Thymus (tissue), 11 donors: ENCODE data around the gene C1orf50. TPM values are rescaled to one million over a fixed set of nuclear protein-coding genes. Genes with fewer than 3 reads are reported as not detected.
A peak's percentile ranks its signal among the peaks of the same experiment; 100 is the strongest.

Experiments used
- DNase-seq, 9 donors: peaks; one replicate each; pipeline ENCODE4 v3.0.0-alpha.2; 2013; ENCODE audit warnings: low spot score in 9 of 9, low read depth in 6 of 9, missing footprints in 1 of 9
- H3K27ac ChIP-seq, 2 donors: one replicate each; pipeline ENCODE4 v1.5.1; 2013; ENCODE audit warnings: control low read depth in 1 of 2, low read depth in 1 of 2, low read length in 1 of 2, mild to moderate bottlenecking in 1 of 2, moderate library complexity in 1 of 2
- H3K27me3 ChIP-seq, 2 donors: one replicate each; pipeline ENCODE4 v1.5.1; 2013; ENCODE audit warnings: low read length in 1 of 2; ENCODE audit not compliant: control insufficient read depth in 2 of 2, insufficient read depth in 1 of 2
- H3K36me3 ChIP-seq, 2 donors: one replicate each; pipeline ENCODE4 v1.5.1; 2013; ENCODE audit warnings: low read length in 1 of 2, mild to moderate bottlenecking in 1 of 2, moderate library complexity in 1 of 2; ENCODE audit not compliant: control insufficient read depth in 2 of 2, insufficient read depth in 2 of 2
- H3K4me1 ChIP-seq, 2 donors: one replicate each; pipeline ENCODE4 v1.5.1; 2013; ENCODE audit warnings: low read length in 2 of 2; ENCODE audit not compliant: control insufficient read depth in 2 of 2, insufficient read depth in 2 of 2
- H3K4me3 ChIP-seq, 2 donors: one replicate each; pipeline ENCODE4 v1.5.1; 2013; ENCODE audit warnings: low read length in 2 of 2, control low read depth in 1 of 2, mild to moderate bottlenecking in 1 of 2
- H3K9me3 ChIP-seq, 2 donors: one replicate each; pipeline ENCODE4 v1.5.1; 2013; ENCODE audit warnings: low read length in 1 of 2, mild to moderate bottlenecking in 1 of 2; ENCODE audit not compliant: control insufficient read depth in 2 of 2, insufficient read depth in 1 of 2
- WGBS: extraction: QIAGEN DNeasy Blood & Tissue Kit; methylation state at CpG from one replicate; pipeline ENCODE4 v1.1.7; 2013; 5-methylcytosine and 5-hydroxymethylcytosine counted together
- polyA plus RNA-seq: library from polyadenylated mRNA; stranded (reverse); fragments of 200-250 nt; gene quantifications from one replicate; pipeline ENCODE4 v1.2.3, GENCODE V29; 2013
- total RNA-seq: library from RNA; stranded (reverse); fragments of 120-200 nt; gene quantifications from one replicate; pipeline ENCODE4 v1.2.4, GENCODE V29; 2013
- donor health status: healthy.

Gene C1orf50
- total and polyA plus RNA-seq, 2 donors = 4.0 TPM

GRCh38 chr1:42737257-42737656 is 29.8 kb upstream of the C1orf50 start:
- DNase-seq = peak in 2 of 9 donors; percentile 15 to 30
- no peak overlapping the region for H3K27ac ChIP-seq
- no peaks in the 10 kb centered on the region for H3K9me3 ChIP-seq
- H3K36me3 ChIP-seq = no peaks in the 10 kb centered on the region
- no peak overlapping the region for H3K4me3 ChIP-seq
- no peaks in the 10 kb centered on the region for H3K27me3 ChIP-seq
- 2% methylated on average over 5 of the region's 5 CpGs for WGBS
- H3K4me1 ChIP-seq = peaks cover 0 to 7% of the 10 kb centered on the region in 2 donors

- Histone ChIP-seq H3K27ac (no peak overlapping the region), H3K9me3 (no peaks in the 10 kb centered on the region), H3K27me3 (no peaks in the 10 kb centered on the region), H3K4me1 (peaks cover 0 to 14% of the 10 kb centered on the region in 2 donors), H3K36me3 (no peaks in the 10 kb centered on the region), H3K4me3 (no peak overlapping the region)
- WGBS = 97% methylated on average over 21 of the region's 21 CpGs
- no peak for DNase-seq
Measured at GRCh38 chr1:42737986-42738677, 28.9 kb upstream of the C1orf50 start.

DNA sequence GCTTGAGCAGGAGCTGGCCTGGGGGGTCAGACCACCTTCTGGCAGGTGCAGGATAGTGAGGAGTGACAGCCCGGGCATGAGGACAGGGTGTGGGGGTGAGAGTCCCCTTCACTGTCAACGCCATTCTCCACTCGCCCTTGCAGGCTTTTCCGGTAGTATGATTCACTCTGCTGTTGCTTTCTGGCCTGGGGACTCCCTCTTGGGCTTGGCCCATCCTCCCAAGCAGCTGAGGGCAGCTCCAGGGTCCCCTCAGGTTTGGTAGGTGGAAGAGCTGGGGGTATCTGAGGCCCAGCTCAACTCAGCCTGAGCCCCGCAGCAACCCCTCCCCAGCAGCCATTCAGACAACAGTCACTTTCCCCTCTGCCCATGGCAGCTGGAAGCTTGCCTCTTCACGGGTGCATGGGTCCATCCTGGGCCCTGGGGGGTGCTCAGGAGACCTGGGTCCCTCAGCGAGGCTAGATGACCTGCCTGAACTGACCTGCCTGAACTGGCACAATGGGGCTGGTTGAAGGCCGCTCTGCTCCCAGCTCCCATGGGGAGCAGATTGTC is 28.3 kb upstream of the C1orf50 start:
- H3K4me3 ChIP-seq = no peak overlapping the region
- WGBS = 96% methylated on average over 8 of the region's 8 CpGs
- H3K27ac ChIP-seq = no peak overlapping the region
- DNase-seq = no peak
- no peaks in the 10 kb centered on the region for H3K27me3 ChIP-seq
- no peaks in the 10 kb centered on the region for H3K36me3 ChIP-seq
- peaks cover 0 to 15% of the 10 kb centered on the region in 2 donors for H3K4me1 ChIP-seq
- H3K9me3 ChIP-seq = no peaks in the 10 kb centered on the region

GRCh38 chr1:42739753-42740700 is 27.0 kb upstream of the C1orf50 start, which contains the start of gene CLDN19:
Gene CLDN19, minus strand, starts transcription at chr1:42740236. Its CDS starts 173 bp downstream, at chr1:42740063.
- Histone ChIP-seq H3K4me3 (no peak within 1 kb of the TSS), H3K4me1 (peaks cover 0 to 15% of the 10 kb centered on the region in 2 donors), H3K36me3 (no peaks in the 10 kb centered on the region), H3K9me3 (no peaks in the 10 kb centered on the region), H3K27me3 (no peaks in the 10 kb centered on the region), H3K27ac (no peak within 1 kb of the TSS)
- DNase-seq = no peak
- WGBS = 96% methylated on average over 27 of the region's 27 CpGs

DNA sequence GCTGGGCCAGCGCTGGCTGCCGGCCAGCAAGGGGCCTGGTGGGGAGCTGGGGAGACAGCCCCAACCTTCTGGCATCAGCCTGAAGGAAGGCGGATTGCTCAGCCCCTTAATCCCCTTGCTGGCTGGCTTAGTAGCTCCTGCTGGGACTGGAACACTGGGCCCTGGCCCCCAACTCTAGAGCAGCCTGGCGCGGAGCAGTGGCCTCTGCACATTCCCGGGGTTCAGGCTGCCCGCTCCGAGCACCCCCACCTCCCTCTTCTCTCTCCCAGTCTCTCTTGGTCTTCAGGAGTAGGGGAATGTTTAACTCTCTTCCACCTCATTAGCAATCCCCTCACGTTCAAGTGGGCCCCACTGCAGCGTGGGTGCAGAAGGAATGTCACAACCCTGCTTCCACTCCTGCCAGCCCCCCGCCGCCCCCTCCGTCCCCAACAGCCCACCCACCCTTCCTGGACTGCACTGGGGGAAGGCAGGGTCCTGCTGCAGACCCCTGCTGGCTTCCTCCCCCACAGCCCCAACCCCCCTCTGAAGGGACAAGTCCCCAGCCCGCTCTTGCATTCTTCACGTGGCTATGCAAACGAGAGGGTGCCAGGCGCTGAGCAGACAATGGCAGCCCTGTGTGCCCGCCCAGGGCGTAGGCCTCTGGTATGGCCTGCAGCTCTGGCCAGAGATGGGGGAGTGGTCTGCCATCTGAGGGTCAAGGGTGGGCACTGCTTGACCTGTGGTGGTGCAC is 26.0 kb upstream of the C1orf50 start:
- 98% methylated on average over 19 of the region's 19 CpGs for WGBS
- Histone ChIP-seq H3K4me1 (peaks cover 0 to 15% of the 10 kb centered on the region in 2 donors), H3K27ac (no peak overlapping the region), H3K4me3 (no peak overlapping the region), H3K27me3 (no peaks in the 10 kb centered on the region), H3K36me3 (peaks cover 4 to 7% of the 10 kb centered on the region in 2 donors), H3K9me3 (no peaks in the 10 kb centered on the region)
- no peak for DNase-seq

DNA sequence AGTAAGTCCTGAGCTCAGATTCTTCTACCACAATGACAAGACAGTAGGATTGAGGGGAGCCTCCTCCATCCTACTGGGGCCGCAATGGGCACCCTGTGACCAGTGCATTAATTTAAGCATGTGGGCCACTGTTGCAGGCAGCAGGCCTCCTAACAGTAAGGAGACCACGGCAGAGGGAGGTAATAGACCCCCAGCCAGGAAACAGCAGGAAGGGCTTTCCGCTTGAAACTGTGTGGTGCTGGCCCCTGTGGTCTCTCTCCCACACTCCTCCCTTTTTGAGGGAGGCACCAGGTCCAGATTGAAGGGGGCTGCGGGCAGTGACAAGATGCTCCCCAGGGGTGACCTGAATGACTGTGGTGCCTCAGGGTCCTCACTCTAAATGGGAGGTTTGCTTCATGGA is 25.3 kb upstream of the C1orf50 start:
- peaks cover 11 to 14% of the 10 kb centered on the region in 2 donors for H3K36me3 ChIP-seq
- H3K4me1 ChIP-seq = peaks cover 0 to 15% of the 10 kb centered on the region in 2 donors
- no peaks in the 10 kb centered on the region for H3K9me3 ChIP-seq
- H3K27ac ChIP-seq = no peak overlapping the region
- no peak for DNase-seq
- no peak overlapping the region for H3K4me3 ChIP-seq
- no peaks in the 10 kb centered on the region for H3K27me3 ChIP-seq
- 91% methylated on average over 4 of the region's 4 CpGs for WGBS

DNA sequence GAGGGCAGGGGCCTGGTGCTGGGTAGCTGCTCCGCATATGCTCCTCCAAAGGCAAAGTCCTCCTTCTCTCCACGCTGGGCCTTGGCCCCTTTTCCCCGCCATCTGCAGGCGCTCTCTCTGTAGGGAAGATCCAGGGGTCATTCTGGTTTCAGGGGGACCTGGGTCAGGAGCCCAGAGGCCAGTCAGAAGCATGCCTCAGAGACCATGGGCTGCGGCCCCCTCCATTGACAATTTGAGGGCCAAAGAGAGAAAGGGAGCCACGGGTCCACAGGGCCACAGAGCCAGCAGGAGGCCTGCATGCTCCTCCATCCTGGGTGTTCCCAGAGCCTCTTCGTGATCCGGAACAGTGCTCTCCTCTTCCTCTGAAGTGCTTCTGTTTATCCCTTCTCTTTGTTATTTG is 24.9 kb upstream of the C1orf50 start:
- Histone ChIP-seq H3K27ac (peak overlapping the region in 1 of 2 donors; percentile 8), H3K27me3 (no peaks in the 10 kb centered on the region), H3K36me3 (peaks cover 15 to 19% of the 10 kb centered on the region in 2 donors), H3K4me1 (peaks cover 0 to 15% of the 10 kb centered on the region in 2 donors), H3K4me3 (no peak overlapping the region), H3K9me3 (no peaks in the 10 kb centered on the region)
- WGBS = over 99% methylated on average over 8 of the region's 8 CpGs
- no peak for DNase-seq

GRCh38 chr1:42742617-42743316 is 24.3 kb upstream of the C1orf50 start:
- no peak for DNase-seq
- no peaks in the 10 kb centered on the region for H3K27me3 ChIP-seq
- H3K36me3 ChIP-seq = peaks cover 20 to 22% of the 10 kb centered on the region in 2 donors
- H3K27ac ChIP-seq = no peak overlapping the region
- H3K4me3 ChIP-seq = no peak overlapping the region
- H3K9me3 ChIP-seq = no peaks in the 10 kb centered on the region
- peaks cover 0 to 12% of the 10 kb centered on the region in 2 donors for H3K4me1 ChIP-seq
- 95% methylated on average over 9 of the region's 9 CpGs for WGBS
